Liver (tissue), 3 donors: ENCODE results near the gene CA10.
A peak's percentile ranks its signal among the peaks of the same experiment; 100 is the strongest.

Source experiments
- ATF3 ChIP-seq: IDR thresholded peaks from 2 replicates; pipeline ENCODE4 v1.6.1; 2016; ENCODE audit warnings: antibody characterized with exemption
- CTCF ChIP-seq: fragments of 150-350 bp; IDR thresholded peaks from 2 replicates; pipeline ENCODE4 v1.5.1; 2017; ENCODE audit warnings: improper control_type of control experiment, low read depth, low read length; ENCODE audit not compliant: missing input control
- EGR1 ChIP-seq, 2 donors: IDR thresholded peaks; 2 replicates each; pipeline ENCODE4 v1.6.1; 2016 to 2018; ENCODE audit warnings: antibody characterized with exemption in 2 of 2, low read depth in 2 of 2
- GABPA ChIP-seq, 2 donors: IDR thresholded peaks in 1 of 2; conservative IDR thresholded peaks in 1 of 2; 2 replicates each; pipeline ENCODE4 v1.6.1; 2016; ENCODE audit warnings: antibody characterized with exemption in 2 of 2, mild to moderate bottlenecking in 1 of 2, moderate library complexity in 1 of 2
- HNF4A ChIP-seq, 2 donors: conservative IDR thresholded peaks; 2 replicates each; pipeline ENCODE4 v1.6.1; 2016; ENCODE audit warnings: antibody characterized with exemption in 2 of 2, mild to moderate bottlenecking in 2 of 2
- JUND ChIP-seq, 2 donors: IDR thresholded peaks; 2 replicates each; pipeline ENCODE4 v1.6.1; 2016; ENCODE audit warnings: antibody characterized with exemption in 2 of 2
- MAX ChIP-seq: IDR thresholded peaks from 2 replicates; pipeline ENCODE4 v1.6.1; 2016; ENCODE audit warnings: antibody characterized with exemption
- NR2F2 ChIP-seq: IDR thresholded peaks from 2 replicates; pipeline ENCODE4 v1.6.1; 2016; ENCODE audit warnings: antibody characterized with exemption
- RAD21 ChIP-seq, 2 donors: IDR thresholded peaks; 2 replicates each; pipeline ENCODE4 v1.6.1; 2016; ENCODE audit warnings: antibody characterized with exemption in 2 of 2, mild to moderate bottlenecking in 2 of 2
- REST ChIP-seq: IDR thresholded peaks from 2 replicates; pipeline ENCODE4 v1.6.1; 2016; ENCODE audit warnings: antibody characterized with exemption, mild to moderate bottlenecking
- RXRA ChIP-seq, 2 donors: IDR thresholded peaks; 2 replicates each; pipeline ENCODE4 v1.6.1; 2017 to 2018; ENCODE audit warnings: antibody characterized with exemption in 2 of 2, mild to moderate bottlenecking in 1 of 2
- TAF1 ChIP-seq: conservative IDR thresholded peaks from 2 replicates; pipeline ENCODE4 v1.6.1; 2016; ENCODE audit warnings: antibody characterized with exemption, mild to moderate bottlenecking
- YY1 ChIP-seq: IDR thresholded peaks from 2 replicates; pipeline ENCODE4 v1.6.1; 2016; ENCODE audit warnings: antibody characterized with exemption, mild to moderate bottlenecking
- ZBTB33 ChIP-seq: IDR thresholded peaks from 2 replicates; pipeline ENCODE4 v1.6.1; 2016; ENCODE audit warnings: antibody characterized with exemption
- donor health status: healthy.
- donor health status: healthy.

- TF ChIP-seq CTCF, result no peak
- no peak for TF ChIP-seq YY1
- TF ChIP-seq RAD21 (IDR thresholded peaks at IDR 0.05), result peak in 1 of 2 donors; percentile 6
- TF ChIP-seq MAX, result no peak
- TF ChIP-seq TAF1, result no peak
- no peak for TF ChIP-seq JUND (IDR thresholded peaks at IDR 0.05)
- no peak for TF ChIP-seq GABPA (IDR thresholded peaks at IDR 0.05 in 1 of 2, conservative IDR thresholded peaks at IDR 0.05 in 1 of 2)
- TF ChIP-seq ZBTB33, result no peak
- no peak for TF ChIP-seq ATF3
- TF ChIP-seq REST, result no peak
- no peak for TF ChIP-seq EGR1 (IDR thresholded peaks at IDR 0.05; ENCODE audit: low read depth in 2 of 2)
- peak in 1 of 2 donors; percentile 12 for TF ChIP-seq RXRA (IDR thresholded peaks at IDR 0.05)
- TF ChIP-seq HNF4A (conservative IDR thresholded peaks at IDR 0.05), result peak in 1 of 2 donors; percentile 27
- TF ChIP-seq NR2F2, result no peak
These were observed 516.5 kb downstream of the CA10 start for GRCh38 chr17:51642029-51642428.
